GM12875 (cell line): ENCODE measurements around the gene CTNNA3.

Experiments
- H3K4me3 ChIP-seq: one replicate; pipeline ENCODE4 v1.5.1; 2011; ENCODE audit warnings: low read depth, low read length, control low read depth
- TF ChIP-seq, protein P1 (sequence below): IDR thresholded peaks from 2 replicates; pipeline ENCODE4 v1.5.1; 2011; ENCODE audit warnings: low read depth, mild to moderate bottlenecking, control low read depth, inconsistent platforms, low read length, moderate library complexity, borderline replicate concordance; ENCODE audit not compliant: insufficient read depth

Gene CTNNA3

DNA sequence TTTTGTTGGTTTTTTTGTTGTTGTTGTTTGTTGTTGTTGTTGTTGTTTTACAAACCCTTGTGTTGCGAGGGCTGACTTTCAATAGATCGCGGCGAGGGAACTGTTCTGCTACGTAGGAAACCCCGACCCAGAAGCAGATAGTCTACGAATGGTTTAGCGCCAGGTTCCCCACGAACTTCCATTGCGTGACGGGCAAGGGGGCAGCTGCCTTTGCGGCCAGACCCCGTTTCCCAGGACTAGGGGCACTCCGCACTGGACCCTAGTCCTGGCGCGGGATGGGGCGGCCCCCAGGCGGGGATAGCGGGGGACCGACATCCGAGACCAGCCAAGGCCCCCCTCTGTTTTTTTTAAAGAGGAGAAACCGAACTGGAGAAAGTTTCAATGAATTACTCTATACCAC is 650.6 kb downstream of the CTNNA3 start:
- TF ChIP-seq, protein P1, sequence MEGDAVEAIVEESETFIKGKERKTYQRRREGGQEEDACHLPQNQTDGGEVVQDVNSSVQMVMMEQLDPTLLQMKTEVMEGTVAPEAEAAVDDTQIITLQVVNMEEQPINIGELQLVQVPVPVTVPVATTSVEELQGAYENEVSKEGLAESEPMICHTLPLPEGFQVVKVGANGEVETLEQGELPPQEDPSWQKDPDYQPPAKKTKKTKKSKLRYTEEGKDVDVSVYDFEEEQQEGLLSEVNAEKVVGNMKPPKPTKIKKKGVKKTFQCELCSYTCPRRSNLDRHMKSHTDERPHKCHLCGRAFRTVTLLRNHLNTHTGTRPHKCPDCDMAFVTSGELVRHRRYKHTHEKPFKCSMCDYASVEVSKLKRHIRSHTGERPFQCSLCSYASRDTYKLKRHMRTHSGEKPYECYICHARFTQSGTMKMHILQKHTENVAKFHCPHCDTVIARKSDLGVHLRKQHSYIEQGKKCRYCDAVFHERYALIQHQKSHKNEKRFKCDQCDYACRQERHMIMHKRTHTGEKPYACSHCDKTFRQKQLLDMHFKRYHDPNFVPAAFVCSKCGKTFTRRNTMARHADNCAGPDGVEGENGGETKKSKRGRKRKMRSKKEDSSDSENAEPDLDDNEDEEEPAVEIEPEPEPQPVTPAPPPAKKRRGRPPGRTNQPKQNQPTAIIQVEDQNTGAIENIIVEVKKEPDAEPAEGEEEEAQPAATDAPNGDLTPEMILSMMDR: no peak
- no peak overlapping the region for H3K4me3 ChIP-seq

DNA sequence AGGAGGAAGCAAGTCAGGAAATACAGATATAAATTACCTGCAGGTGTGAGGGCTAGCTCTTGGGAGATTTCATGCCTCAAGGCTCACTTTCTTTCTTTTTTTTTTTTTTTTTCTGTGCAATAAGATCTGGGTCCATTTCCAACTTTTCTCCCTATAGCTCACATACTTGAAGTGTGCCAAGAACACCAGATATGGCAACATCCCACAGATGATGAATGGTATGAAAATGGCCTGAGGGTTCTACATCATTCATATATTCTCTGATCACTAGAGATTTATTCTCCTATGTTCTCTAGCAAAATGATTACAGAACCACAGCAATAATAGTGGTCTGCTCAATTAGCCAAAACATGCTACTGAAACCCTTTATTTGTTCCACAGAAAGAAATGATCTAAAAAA is 653.0 kb downstream of the CTNNA3 start:
- no peak overlapping the region for H3K4me3 ChIP-seq
- TF ChIP-seq, protein P1: no peak

DNA sequence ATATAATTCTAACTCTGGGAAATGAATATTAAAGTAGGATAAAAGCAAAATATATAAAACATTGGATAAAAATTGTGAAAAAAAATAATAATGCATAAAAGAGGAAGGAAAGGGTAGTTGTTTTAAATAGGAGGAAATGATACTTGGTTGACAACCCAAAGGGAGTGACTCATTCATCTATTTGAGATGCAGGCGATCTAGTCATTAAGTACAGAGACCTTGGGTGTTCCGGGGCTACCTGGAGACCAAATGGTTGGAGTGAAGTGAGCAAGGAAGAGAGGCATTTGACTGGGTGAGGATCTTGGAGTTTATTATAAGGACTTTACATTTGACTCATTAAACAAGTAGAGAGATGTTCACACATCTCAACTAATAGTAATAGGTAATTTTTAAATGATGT is 659.2 kb downstream of the CTNNA3 start:
- H3K4me3 ChIP-seq: no peak overlapping the region
- TF ChIP-seq, protein P1: no peak

DNA sequence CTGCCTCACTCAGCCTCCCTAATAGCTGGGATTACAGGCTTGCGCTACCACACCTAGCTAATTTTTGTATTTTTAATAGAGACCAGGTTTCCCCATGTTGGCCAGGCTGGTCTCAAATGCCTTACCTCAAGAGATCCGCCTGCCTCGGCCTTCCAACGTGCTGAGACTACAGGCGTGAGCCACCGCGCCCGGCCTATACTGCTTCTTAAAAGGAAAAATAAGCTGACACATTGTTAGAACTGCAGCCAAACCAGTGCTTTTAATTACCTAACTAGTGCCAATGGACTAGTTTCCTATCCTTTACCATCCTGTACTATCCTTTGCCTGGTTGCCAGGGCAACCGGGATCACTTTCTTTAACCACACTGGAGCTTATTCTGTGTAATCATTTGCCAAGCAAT is 662.1 kb downstream of the CTNNA3 start:
- TF ChIP-seq, protein P1: no peak
- H3K4me3 ChIP-seq: no peak overlapping the region

DNA sequence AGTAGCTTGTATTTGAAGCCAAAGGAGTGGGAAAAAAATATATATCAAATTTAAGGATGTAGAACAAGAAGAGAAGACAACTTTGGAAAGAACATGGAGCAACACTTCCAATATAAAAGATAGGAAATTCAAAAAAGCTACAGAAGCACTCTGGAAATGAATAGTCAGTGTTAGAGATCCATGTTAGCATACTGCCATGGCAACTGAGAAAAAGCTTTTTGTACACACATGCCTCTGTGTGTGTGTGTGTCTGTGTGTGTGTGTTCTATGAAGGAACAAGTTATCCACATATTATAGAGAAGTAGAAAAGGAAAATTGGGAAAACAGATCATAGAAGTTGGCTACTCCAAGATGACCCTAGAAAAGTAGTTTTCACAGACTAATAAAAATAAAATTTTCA is 673.9 kb downstream of the CTNNA3 start:
- H3K4me3 ChIP-seq: no peak overlapping the region
- TF ChIP-seq, protein P1: no peak

DNA sequence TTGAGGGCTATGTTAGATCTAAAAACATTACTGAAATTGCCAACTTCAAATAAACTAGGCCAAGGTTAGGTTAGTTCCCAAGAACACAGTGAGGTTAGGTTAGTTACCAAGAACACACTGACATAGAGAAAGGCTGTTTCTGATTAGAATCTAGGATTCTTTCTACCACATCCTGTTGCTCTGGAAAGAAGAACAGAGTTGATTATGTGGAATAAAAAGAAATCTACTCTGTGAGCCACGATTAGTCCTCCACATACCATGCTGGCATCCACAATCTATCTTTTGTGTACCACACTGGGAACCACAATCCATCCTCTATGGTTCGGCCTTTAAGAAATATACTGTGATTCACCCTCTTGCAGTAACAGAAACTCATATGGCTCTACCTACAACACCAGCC is 678.8 kb downstream of the CTNNA3 start:
- no peak overlapping the region for H3K4me3 ChIP-seq
- TF ChIP-seq, protein P1: no peak

DNA sequence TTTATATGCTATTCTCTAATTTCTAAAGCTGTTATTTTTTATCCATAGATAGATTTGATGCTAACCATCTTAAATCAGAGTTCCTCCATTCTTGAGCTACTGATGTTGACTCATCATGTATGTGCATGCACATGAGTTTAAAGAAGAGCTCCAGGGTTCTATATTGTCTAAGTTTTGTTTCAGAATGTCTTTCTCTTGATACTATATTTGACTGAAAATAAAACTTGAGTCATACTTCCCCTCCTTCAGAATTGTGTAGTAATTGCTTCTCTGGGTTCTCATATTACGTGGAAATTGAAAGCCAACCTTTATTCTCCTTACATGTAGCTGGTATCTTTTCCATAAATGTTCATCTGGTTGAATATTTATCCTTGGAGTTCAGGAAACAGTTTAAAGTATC is 680.8 kb downstream of the CTNNA3 start:
- no peak overlapping the region for H3K4me3 ChIP-seq
- TF ChIP-seq, protein P1: no peak
